Measurements from ENCODE around the gene GLB1L.
A peak's percentile ranks its signal among the peaks of the same experiment; 100 is the strongest.
"Not testable (repeated sequence)": the region's sequence is repeated elsewhere in the genome, so short reads cannot be mapped to it uniquely, and the experiment has no call there.

Gene GLB1L

DNA sequence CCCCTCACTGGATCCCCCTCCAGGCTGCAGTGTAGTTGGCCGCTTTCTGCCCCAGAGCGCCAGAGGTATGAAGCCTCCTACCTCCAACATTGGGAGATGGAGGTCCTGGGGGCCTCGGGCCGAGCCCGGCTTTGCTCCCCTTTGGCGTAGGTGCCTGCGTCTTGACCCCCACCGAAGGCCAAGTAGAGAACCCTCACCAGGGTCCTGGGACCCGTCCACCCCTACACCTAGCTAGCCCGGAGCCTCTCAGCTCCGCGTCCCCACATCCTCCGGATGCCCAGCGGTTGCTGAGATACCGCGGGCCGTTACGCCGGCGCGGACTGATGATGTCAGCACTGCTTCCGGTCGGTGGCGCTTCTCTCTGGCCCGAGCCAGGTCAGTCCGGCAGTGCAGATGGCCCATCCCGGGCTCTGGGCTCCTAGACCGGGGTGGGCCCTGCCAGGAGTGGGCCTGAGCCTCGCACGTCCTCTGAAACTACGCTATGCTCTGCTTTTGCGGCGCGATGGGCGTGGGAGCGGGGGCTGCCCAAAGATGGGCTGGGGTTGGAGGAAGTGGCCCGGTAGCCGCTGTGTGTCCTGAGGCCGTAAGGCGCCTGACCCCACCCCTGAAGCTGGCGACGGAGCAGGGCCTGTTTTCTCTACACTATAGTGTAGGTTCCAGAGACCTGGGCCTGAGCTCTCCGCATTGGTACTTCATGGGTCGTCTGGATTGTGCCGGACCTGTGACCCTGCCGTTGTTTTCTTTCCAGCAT, at the start of gene GLB1L, which contains the start of gene STK16:
Gene GLB1L (minus strand): TSS at position 297 of the 751 bp plus-strand sequence. CDS start 1,871 bp downstream, outside the sequence.
Gene STK16 (plus strand): TSS at position 332 of the 751 bp plus-strand sequence. CDS start 521 bp downstream, outside the sequence.
- DNase-seq (ENCODE audit: low read depth in 2 of 2) = peak; percentile 72 to 73

DNA sequence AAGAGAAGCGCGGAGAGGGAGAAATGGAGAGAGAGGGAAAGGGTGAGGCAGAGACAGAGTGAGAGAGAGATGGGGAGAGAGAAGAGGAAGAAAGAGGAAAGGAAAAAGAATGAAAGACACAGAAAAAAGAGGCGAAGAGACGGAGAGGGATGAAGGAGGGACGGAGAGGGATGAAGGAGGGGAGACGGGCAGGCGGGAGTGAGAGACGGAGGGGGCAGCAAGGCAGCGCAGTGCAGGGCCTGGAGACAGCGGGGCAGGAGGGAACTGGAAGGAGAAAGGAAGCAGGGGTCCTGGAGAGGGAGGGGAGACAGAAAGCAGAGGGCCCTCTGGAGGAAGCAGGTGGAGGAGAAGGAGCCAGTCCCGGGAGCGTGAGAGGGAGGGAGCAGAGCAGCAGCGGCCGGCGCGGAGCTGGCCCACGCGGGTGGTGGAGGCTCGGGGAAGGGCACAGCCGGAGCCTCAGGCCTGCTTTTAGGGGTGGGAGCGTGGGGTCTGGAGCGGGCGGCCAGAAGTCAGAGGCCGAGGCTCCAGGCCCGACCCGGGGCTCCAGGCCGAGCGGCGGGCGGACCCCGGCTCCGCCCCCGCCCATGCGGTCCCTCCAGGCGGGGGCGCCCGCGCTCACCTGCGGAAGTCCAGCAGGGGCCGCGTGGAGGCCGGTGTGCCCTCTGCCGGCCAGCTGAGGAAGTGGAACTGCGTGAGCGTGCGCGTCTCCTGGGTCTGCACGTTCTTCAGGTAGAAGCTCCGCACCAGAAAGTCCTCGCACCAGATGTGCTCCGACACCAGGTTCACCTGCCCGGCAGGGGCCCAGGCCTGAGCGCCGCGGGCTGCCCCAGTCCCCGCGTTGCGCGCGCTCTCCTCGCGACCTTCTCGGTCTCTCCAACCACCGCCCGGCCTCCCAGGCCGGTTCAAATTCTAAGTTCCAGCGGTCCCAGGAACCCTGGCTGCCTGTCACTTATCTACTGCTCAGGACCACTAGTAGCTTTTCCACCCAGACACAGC, 49.4 kb upstream of the GLB1L start:
- no peak for DNase-seq (ENCODE audit: low read depth in 2 of 2)

DNA sequence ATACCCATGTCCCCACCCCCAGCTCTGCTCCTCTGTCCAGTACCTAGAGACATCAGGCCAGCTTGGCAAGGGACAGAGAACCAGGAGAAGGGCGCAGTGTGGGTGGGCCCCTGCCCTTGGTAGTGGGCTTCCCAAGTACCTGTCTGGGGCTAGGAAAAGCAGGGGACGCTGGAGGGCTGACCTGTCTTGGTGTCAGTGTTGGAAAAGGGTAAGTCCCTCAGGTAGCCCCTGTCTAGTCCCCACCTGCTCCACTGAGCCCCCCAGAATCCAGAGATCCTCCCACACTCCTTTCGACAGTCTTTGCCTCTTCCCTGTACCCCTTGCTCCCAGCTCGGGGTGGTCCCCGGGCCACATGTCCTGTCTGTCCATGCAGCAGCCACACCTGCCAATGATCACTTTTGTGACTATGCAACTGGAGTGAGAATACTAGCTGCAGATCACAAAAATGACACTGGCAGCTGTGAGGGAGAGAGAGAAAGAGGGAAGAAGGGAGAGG, 48.5 kb upstream of the GLB1L start:
- no peak for DNase-seq (ENCODE audit: low read depth in 2 of 2)

DNA sequence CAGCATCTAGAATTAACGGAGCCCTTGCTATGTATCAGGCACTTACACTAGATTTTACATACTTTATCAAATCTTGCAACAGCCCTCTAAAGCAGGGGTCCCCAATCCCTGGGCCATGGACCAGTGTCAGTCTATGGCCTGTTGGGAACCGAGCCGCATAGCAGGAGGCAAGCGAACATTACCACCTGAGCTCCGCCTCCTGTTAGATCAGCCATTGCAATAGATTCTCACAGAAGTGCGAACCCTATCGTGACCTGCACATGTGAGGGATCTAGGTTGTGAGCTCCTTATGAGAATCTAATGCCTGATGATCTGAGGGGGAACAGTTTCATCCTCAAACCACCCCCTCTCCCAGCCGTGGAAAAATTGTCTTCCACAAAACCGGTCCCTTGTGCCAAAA, 47.4 kb upstream of the GLB1L start:
- DNase-seq (ENCODE audit: low read depth in 2 of 2) = no peak

DNA sequence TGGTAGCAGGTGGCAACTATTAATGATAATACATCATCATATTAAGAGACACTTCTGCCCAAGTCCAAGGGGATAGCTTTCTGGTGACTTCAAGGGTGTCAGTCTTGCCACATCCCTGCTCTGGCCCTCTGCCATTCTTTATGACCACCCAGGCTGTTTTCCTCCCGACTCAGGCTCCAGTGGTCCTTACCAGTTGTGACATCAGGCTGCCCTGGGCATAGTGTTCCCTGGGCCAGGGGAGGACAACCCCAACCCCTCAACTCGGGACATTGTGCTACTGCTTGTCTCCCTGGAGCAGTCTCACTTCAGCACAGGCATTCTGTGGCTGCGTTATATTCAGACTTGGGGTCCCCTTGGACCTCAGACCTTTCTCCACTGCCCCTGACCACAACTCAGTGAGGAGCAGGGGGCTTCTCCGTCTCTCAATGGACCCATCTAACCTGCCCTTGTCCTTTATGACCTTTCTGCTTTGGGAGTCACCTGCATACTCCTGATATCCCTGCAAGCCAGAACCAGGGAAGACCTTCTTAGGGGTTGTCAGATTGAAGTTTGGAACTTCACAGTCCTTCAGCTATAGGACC, 46.8 kb upstream of the GLB1L start:
- no peak for DNase-seq (ENCODE audit: low read depth in 2 of 2)

DNA sequence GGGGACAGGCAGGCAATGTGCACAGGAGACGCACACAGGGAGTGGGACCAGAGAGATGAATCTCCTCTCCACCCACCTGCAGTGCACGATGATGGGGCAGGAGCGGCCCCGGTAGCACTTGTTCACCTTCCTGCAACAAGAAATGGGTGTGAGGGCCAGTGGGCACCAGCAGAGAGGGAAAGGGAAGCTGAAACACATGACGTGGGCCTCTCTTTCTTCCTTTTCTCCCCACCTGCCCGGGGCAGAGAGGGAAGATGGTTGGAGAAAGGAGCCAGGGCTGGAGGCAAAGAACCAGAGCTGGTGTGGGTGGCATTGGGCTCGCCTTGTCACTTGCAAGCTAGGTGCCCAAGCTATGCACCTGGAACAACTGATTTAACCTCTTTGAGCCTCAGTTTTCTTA, 46.1 kb upstream of the GLB1L start:
- no peak for DNase-seq (ENCODE audit: low read depth in 2 of 2)

DNA sequence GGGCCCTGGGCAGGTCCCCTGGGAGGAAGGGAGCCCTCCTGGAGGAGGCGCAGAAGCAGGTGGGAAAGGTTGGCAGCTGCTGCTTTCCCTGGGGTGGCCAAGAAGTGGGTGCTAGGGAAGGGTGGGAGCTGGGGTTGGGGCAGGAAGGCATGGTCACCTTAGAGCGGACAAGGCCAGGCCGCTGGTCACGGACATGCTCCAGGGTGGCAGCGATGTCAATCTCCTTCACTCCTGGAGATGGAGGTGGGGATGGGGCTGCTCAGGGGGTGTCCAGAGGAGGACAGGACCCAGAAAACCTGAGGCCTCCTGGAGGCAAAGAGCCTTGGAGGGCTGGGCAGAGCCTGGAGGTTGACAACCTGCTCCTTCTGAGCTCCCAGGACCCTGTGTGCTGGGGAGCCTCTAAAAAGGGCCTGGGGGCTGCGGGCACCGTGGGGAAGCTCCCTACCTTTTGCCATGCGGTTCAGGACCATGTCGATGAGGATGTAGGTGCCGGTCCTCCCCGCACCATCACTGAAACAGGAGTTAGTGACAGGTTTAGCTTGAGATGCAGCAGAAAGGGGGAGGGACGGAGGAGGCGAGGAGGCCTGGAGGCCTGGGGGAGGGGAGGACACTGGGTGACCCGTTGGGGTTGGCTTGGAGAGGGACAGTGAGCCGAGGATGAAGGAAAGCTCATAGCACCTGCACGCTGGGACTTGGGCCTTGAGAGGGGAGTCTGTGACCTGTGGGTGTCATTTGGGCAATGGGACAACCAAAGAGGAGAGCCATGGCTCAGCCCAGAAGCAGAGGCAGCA, 45.3 kb upstream of the GLB1L start:
- no peak for DNase-seq (ENCODE audit: low read depth in 2 of 2)

DNA sequence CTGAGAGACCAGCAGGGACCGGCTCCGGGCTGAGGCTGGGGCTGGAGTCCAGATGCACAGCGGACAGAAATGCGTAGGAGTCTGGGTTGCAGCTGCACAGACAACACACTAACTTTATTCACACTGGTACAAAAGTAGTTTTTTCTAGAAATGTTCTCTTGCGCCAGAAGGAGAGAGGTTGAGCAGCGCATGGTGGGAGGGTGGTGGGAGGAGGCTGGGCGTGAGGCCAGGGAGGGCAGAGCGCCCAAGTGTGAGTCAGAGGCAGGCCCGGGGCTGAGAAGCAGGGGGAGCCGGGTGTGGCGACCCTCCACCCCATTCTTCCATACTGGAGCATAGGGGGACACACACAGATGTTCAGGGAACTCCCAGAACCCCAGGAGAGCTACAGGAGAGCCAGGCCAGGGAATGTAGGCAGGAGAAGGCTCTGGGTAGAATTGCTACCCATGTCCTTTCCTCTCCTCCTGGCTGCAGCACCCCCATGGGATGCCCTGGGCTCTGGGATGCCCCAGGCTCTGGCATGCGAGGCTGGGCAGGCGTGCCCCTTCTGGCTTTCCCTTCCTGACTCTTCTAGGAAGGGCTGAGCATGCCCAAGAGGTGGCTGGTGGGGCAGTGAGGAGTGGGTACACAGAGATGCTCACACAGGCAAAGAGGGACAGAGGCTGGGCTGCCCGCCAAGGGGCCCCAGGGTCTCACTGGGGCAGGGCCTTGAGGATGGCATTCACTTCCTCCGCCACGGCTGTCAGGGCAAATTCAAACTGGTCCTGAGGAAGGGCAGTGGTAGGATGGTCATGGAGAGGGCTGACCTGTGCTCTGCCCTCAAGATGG, 44.5 kb upstream of the GLB1L start:
- DNase-seq (ENCODE audit: low read depth in 2 of 2) = peak; percentile 73 to 75

DNA sequence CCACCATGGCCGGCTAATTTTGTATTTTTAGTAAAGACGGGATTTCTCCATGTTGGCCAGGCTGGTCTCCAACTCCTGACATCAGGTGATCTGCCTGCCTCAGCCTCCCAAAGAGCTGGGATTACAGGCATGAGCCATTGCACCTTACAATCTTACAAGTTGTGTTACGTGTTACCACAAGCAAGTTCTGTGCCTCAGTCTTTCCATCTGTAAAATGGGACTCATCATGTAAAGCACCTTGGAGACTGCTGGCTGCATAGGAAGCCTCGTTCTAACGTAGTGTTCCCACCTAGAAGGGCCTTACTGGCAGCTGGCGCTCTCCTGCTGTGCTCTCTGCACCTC, 43.9 kb upstream of the GLB1L start:
- no peak for DNase-seq (ENCODE audit: low read depth in 2 of 2)

DNA sequence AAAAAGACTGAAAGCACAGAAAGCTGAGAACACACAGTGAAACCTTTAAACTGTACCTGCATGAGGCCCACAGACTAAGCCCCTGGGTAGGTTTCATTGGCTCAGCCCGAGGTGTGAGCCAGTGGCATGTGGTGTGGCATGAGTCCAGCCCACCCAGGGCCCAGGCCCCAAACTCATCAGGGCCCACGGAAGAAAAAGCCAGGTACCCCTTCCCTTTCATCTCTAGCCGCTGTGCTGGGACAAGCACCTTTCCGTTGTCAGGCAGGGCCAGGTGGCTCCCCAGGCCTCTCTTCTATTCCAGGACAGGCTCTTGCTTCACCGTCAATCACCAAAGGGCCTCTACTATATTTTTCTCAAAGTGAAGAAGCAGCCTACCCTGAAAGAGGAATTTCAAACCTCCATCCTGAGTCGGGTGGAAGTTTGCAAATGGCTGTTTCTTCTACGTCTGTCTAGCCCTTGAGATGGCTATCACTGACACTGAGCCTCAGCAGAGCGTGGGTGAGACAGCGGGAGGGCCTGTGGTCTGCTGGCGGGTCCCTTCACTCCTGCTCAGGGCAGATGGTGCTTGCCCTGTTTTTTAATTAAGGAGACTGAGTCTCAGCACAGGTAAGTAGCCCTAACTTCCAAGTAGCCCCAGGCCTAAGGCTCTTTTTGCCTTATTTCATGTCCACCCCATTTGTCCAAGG, 42.5 kb upstream of the GLB1L start:
- no peak for DNase-seq (ENCODE audit: low read depth in 2 of 2)

DNA sequence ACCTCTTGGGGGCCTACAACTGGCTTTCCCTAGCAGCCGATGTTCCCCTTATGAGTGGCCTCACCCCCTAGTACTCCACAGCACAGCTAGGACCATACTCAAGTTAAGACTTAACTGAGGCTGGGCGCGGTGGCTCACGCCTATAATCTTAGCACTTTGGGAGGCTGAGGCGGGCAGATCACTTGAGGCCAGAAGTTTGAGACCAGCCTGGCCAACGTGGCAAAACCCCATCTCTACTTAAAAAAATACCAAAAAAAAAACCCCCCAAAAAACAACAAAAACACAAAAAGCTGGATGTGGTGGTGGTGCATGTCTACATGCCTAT, 41.8 kb upstream of the GLB1L start:
- DNase-seq (ENCODE audit: low read depth in 2 of 2) = not testable (repeated sequence)

DNA sequence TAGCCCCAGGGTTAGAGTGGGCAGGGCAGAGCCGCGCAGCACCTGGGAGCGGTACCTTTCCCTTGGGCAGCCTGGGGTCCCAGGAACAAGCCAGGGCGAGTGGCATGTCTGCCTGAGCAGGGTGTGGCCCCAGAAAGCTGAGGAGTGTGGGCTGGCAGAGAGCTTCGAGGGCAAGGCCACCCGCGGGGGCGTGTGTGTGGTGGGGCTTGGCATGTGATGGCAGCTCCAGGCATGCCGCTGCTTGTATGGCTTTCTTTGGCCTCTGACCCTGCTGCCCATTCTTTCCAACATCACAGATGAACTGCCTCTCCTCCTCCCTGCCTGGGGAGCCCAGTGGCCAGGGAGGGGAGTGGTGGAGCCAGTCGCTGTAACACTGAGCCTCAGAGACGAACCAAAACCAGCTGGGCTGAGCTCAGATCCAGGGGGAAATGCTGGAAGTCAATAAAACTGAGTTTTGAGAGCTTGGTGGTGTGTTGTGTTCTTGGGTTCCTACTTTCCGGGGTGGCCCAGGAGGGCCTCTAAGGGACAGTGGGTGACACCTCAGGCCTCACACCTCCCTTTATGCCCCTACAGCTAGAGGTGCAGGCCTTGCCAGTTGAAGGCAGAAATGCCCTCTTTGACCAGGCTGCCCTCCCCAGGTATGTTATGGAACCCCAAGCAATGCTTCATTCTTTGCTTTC, 41.3 kb upstream of the GLB1L start:
- no peak for DNase-seq (ENCODE audit: low read depth in 2 of 2)

DNA sequence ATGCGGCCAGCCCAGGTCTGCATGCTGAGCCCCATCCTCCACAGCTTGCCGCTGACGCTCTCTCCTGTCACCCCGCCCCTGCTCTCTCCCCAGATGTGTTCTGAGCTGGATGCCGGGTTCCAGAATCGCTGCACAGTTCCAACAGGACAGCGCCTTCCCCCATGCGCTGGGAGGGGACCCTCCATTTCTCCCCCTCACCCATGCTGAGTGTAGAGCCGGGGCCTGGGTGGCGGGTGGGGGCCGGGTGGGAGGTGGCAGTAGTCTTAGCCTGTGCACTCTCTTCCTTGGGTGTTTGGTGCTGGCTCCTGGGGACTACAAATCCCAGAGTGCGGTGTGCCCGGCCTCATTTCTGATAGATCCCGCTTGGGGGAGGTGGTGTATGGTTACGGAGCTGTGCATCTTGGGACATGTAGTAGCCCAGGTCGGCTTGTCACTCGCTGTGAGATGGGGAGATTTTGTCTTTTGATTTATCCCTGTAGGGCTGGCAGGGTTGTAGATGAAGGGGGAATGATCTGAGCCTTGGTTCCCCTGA, 40.7 kb upstream of the GLB1L start:
- peak; percentile 30 to 31 for DNase-seq (ENCODE audit: low read depth in 2 of 2)

DNA sequence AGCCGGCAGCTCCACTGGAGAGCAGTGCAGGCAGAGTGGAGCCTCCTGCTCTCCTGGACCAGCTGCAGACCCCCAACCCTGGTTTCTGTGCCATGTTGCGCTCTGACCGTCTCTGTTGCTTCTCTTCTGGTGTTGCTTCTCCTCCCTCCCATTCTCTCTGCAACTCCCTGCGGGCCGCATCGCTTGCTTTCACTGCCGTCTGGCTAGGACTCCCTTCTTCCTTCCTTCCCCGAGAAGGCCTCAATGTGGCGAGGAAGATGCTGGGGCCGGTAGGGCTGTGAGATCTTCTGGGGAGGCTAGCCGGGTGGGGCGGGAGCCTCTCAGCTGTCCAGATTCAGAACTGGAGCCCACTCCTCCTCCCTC, 40.1 kb upstream of the GLB1L start:
- DNase-seq (ENCODE audit: low read depth in 2 of 2) = no peak

DNA sequence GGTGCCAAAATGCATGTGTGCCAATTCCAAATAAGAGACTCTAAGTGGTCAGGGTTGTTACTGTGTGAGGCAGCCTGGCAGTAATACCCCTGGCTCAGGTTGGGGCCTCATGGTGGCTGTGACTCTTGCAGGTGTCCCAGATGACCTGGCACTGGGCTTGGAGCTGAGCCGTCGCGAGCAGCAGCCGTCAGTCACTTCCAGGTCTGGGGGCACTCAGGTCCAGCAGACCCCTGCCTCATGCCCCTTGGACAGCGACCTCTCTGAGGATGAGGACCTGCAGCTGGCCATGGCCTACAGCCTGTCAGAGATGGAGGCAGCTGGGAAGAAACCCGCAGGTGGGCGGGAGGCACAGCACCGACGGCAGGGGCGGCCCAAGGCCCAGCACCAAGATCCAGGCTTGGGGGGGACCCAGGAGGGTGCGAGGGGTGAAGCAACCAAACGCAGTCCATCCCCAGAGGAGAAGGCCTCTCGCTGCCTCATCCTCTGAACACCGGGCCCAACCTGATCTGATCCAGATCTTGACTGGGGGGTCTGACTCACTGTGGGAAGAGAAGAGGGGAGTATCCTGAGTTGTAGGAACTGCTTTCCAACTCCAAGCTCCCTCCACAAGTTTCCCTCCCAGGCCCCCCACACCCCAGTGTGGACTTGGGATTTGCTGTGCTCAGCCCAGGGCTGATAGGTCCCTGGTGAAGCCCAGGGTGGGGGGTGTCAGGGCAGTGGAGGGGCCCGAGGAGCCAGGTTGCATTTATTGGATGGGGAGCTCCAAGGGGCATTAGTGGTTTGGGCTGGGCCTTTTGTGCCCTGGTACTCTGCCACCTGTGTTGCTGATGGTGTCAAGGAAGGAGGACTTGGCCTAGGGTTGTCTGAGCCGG, 39.5 kb upstream of the GLB1L start:
- no peak for DNase-seq (ENCODE audit: low read depth in 2 of 2)

DNA sequence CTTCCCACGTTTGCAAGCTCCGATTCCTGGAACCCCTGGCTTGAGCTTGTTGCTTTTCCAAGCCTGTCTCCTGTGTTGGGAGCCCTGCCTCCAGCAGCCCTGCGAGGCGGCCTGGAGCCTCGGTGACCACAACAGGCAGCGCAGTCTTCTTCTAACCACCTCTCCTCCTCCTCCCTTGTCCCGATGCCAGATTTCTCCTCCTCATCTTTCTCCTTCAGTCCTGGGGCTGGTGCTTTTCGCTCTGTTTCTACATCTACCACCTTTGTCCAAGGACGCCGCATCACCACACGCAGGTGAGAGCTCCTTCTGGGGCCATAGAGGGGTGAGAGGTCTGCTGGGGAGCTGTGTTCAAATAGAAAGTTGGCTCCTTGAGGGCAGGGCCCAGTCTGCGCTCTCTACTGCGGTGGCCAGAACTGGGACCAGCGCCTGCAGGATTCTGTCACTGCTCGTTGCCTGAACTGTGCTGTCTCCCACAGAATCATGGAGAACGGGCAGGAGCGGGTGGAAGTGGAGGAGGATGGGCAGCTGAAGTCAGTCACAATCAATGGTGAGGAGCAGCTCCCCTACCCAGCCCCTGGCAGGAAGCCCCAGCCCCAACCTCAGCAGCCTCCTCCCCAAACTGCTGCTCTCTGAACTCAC, 37.8 kb upstream of the GLB1L start:
- DNase-seq (ENCODE audit: low read depth in 2 of 2) = no peak

DNA sequence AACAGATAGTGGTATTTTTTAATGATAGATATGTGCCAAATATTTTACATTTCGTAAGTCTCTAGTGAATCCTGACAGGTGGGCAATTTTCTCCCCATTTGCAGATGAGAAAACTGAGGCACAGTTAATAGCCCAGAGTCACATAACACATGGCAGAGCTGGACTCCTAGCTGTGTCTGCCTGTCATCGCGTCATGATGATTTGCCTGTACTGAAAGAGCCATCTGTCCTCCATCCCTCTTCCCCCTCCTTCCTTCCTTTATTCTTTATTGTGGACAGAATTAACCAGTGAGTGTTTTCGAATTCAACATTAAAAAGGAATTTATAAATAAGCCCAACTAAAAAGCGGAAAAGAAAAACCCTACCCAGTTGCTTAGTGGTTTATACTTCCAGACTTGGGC, 37.1 kb upstream of the GLB1L start:
- DNase-seq (ENCODE audit: low read depth in 2 of 2) = no peak

DNA sequence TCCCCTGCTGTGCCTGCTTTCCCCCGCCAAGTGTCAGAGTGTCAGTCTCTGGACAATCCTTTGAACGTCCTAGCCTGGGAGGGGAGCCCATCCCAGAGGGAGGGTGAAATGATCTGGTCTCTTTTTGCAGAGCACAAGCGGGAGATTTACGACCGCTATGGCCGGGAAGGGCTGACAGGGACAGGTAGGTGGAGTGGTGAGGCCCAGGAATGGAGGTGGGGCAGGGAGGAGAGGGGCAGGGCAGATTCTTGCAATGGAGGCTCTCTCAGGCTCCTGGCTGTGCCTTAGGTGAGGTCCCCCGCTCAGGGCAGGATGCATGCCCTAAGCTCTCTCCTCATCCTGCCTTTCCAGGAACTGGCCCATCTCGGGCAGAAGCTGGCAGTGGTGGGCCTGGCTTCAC, 36.3 kb upstream of the GLB1L start:
- DNase-seq (ENCODE audit: low read depth in 2 of 2) = no peak

Measured in fibroblast of skin of left biceps (primary cell).